Forelimb muscle (tissue), 1 donor: ENCODE measurements around the gene IMPA2. TPM values are rescaled to one million over a fixed set of nuclear protein-coding genes. Genes with fewer than 3 reads are reported as not detected.

Experiments used
- DNase-seq: peaks from one replicate; pipeline ENCODE4 v3.0.0-alpha.2; 2013; ENCODE audit warnings: low read depth
- polyA plus RNA-seq: library from polyadenylated mRNA; unstranded; fragments of 120-200 nt; gene quantifications from one replicate; pipeline ENCODE4 v1.2.1, GENCODE V29; 2013; ENCODE audit not compliant: insufficient read length

The IMPA2 gene
- polyA plus RNA-seq, 1 donor, result 20.9 TPM

DNA sequence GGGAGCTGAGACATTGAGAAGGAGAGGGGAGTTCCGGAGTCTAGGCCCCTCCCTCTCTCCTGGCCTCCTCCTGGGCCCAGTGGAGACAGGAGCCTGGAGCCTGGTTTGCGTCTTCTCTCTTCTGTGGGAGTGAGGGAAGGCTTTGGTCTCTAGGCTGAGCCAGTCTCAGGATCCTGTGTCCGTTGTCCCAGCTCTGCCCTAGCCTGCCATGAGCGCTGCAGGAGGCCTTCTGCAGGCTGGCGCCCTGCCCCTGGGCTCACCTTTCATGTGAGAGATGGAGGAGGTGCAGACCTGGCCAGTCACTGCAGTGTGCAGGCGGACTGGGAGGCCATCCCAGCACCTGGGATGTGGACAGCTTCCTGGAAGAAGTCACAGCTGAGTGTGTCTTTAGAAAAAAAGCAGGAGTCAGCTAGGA, 8.7 kb downstream of the IMPA2 start:
- no peak for DNase-seq

DNA sequence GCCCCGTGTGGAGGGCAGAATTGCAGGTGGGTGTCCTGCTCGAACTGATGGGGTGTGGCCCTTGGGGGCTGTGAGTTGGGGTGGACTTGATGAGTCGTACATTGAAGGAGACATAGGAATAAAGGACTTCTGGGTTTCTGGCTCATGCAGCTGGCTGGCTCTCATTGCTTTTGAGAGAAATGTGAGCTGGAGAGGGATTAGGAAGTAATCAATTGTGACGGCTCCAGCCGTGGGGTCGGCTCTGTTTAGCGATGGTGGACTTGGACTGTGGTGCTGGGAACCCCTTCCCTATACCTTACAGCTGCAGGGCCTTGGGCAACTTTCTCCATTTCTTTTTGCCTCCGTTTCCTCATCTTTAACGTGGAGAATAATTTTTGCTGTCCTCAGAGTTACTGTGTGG, 9.2 kb downstream of the IMPA2 start:
- no peak for DNase-seq

DNA sequence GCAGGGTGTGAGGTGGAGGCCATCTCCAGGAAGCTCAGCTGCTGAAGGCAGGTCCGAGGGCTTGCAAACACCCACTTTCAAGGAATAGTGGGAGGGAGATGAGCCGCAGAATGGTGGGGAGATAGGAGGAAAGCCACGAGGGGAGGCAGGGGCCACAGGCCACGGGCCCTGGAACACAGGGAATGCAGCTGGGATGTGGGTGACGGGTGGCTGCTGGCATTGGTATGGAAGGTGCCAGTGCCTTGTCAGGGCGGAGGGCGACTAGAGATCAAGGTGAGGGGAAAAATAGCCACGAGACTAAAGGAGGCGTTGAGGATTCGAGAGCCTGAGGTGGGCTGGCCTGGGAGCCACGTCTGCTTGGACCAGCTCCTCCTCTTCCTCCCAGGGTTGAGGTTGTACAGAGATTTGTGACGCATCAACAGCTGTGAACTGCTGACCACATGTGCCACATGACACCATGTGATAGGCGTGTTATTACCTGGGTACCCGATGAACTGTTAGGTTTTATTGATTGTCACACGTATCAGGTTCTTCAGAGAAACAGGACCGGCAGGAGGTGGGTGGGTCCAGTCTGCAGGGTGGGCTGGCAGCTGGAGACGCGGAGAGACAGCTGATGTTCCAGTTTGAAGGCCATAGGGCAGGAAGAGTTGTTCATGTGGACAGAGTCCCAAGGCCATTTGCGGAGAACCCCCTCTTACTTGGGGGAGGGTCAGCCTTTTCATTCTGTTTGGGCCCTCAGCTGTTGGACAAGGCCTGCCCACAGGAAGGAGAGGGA, 9.9 kb downstream of the IMPA2 start:
- DNase-seq, result no peak

DNA sequence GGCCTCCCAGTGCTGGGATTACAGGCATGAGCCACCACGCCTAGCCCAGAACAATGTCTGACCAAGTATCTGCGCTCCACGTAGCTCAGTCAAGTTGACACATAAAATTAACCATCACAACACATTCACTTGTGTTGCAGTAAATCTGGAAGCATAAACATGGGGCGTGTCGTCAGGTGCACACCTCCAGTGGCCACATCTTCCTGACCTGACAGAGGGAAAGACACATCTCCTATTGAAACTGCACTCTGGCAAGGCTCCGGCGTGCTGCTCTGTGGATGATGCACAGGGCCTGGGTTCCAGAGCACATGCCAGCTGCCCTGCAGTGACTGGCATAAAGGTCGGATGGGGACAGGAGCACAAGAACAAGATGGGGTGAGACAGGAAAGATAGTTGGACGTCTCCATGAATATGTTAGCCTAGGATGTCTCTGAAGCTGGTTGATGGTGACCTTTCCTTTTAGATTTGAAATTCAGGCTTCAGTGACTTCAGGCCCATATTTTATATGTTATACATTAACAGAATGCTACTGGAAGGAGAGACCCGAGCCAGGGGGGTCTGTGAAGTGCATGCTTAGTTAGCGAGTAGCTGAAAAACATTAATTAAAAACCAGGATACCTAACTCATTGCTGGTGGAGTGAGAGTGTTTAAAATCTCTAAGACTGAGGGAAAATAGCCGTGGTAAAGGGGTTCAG, 10.9 kb downstream of the IMPA2 start:
- no peak for DNase-seq

DNA sequence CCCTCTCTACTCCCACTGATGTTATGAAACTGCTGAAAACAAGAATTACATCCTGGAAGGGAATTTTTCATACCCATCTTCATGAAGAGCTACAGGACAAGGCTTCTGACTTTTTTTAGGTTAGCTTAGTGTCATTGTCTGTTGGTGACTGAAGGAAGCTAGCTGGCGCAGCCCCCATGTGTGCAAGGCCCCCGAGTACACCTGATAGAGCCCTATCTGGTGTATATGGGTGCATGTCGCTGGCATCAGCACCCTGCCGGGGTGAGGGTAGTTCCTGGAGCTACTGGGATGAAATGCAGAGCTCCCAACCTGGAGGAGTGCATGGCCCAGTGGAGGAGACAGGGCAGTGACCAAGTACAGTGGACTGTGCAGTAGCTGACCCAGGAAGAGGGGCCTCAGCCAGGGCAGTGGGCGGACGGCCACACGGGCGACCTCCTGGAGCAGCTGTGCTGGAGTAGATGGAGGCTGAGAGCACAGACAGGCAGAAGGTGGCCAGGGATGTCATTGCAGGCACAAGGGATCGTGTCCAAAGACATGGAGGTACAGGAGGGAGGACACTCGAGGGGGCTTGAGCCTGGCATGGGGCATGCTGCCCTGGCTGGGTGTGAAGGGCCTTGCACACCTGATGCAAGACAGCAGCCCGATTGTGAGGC, 12.1 kb downstream of the IMPA2 start:
- no peak for DNase-seq

DNA sequence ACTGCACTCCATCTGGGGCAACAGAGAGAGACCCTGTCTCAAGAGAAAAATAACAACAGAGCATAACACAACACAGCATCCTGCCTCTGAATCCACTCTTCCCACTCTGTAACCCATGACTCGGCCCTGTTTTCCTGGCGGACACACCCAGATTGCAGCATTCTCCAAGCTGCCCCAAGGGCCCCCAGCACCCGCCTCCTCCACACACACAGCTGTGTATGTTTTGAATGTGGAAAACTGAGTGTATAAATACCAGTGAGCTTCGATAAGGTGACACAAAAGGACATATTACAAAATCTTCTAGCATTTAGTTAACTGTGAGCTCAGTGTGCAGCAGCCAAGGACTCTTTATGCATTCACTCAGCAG, 13.0 kb downstream of the IMPA2 start:
- no peak for DNase-seq

DNA sequence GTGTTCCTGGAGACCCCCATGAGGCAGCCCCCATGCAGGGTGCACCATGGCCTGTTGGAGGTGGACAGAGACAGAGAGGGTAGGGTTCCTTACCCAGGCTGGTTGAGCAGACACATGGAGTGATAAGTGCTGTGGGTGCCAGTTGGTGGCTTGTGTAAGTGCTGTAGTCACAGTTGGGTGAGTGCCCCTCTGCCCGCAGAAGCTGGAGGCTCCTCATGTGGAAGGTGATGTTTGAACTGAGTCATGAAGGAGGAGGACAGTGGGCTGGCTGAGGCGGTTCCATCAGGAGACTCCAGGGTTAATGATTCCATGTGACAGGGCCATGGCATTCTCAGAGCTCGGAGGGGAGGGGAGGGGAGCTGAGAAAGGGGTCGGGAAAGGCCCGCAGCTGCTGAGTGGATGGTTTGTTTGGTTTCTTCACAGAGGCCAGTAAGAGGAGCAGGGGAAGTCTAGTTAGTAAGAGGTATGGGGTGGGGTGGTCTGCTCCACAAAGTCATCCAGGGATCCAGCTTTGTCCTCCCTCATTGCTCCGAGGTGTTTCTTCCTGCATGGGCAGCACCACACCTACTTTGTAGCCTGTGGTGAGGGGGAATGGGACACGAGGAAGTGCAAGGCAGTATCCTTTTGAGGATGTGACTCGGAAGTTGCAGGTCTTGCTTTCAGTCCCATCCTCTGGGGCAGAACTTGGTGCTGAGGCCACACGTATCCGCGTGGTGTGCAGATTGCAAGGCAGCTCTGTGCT, 13.6 kb downstream of the IMPA2 start:
- DNase-seq, result no peak

DNA sequence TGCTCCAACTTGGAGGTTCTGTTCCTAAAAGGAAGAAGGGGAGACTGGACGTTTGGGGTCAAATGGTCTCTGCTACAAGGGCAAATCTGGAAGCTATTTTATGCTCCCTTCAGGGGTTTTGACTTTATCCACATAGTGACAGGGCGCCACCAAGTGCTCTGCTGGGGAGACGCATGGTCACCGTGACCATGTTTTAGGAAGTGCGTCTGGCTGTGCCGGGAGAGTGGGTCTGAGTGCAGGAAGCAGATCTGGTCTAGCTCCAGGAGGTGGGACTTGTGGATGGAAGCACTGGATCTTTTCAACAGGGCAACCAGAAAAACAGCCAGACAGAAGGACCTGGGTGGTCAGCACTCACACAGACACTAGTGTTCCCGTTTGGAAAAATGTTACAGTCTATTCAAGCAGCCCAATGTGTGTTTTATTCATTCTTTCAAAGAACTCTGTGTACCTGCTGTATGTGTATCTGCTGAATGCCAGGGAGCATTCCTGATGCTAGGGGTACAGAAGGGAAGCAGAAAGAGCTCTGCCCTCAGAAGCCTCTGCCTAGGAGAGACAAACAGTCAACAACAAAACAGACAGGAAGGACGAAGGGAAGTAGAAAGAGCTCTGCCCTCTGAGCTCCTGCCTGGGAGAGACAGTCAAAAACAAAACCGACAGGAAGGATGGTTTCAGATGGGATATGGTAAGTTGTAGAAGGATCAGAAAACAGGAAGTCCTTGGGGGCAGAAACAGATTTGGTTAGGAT, 14.3 kb downstream of the IMPA2 start:
- no peak for DNase-seq

DNA sequence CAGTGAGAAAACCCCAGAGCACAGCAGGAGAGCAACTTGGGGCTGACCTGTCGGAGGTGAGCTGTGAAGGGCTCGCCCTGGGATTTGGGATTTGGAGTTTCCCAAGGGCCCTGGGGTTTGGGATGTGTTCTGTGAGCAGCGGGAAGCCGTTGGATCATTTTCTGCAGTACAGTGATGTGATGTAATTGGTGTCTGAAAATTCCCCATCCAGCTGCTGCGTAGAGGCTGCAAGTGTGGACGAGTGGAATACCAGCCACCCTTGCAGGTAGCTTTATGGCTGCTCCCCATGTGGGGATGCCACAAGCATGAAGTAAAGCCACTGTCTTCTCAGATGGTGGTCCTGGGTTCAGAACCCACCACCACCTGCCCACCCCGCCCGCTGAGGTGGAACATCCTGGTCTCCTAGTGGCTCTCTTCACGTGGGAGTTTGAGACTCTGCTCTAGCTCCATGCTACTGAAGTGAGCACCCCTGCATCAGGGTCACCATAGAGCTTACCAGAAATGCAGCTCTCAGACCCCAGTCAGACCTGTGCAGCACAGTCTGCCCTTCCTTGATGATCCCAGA, 15.0 kb downstream of the IMPA2 start:
- no peak for DNase-seq

DNA sequence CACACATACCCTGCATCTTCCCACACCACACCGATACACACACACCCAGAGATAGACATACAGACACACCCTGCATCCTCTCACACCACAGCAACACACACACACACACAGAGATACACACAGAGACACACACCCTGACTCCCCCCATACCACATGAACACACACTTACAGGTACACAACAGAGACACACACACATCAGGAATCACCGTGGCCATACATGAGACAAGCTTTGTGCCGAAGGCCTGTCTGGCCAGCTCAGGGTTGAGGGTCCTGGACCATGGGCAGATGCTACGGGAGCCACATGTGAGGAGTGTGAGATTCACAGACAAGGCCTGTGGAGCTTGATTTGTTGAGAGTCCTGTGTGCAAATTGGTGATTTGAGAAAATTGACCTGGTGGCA, 15.6 kb downstream of the IMPA2 start:
- DNase-seq, result no peak

DNA sequence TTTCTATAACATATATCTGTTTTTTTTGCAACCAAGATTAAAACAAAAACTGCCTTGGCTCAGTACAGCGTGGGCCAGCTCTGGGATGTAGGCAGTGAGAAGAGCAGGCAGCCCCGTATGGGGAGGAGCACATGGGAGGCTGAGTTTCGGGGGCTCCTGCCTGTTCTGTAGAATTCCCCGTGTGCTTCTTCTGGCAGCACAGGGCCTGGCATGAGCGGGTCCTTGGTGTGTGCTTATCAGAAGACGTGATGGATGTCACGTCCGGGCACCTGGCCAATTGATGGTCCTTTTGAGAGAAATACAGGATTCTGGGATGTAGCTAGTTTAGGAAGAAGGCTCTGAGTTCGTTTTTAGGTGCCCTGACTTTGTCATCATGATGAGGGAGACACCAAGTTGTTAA, 16.2 kb downstream of the IMPA2 start:
- DNase-seq, result no peak

DNA sequence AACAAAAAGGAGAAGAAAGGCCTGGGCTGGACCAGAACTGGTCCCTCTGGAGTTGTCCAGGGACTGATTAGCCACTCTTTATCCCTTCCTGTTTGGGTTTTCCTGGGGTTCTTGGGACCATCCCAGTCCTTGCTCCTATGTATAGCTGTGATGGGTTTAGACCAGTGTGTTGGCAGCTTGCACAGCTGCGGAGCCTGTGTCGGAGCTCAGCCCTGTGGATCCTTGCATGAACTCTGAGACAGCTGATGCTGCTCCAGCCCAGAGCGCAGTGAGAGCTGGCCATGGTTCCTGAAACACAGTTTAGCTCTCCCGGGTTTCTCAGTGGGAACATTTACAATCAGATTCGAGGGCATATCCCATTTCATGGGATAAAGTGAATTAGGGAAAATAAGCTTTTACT, 16.9 kb downstream of the IMPA2 start:
- DNase-seq, result no peak

DNA sequence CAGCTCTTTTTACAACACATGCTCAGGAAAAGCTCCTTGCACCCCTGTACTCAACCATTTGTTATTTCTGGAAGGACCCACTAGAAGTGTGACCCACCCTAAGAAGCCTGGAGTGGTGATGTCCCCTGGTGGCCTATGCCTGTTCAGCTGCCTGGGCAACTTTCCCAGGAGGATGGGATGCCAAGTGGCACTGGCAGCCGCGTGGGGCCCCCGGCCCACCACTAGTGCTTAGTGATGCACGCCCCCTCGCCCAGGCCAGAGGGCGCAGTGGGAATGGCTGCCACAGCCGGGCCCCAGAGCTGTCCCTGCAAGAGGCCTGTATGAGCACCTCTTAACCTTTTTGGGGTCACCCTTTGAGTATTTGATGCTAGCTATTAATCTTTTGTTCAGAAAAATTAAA, 18.1 kb downstream of the IMPA2 start:
- DNase-seq, result no peak

DNA sequence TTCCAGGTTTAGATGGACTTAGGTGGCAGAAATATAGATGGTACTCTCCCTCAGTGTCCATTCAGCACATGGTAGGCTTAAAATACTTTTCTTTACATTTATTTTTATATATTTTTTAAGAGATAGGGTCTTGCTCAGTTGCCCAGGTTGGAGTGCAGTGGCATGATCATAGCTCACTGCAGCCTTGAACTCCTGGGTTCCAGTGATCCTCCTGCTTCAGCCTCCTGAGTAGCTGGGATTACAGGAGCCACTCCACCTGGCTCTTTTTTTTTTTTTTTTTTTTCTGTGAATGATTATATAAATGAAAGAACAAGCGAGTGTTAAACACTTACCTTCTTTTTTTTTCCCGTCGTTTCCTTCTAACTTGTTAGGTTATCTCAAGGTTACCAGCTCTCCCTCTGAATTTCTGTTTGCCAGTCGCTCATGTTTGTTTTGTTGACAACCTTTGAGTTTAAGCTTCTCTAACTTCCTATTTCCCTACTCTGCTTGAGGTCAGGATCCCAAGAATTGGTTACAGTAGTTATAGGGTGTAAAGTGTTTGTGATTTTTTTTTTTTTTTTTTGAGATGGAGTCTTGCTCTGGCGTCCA, 18.9 kb downstream of the IMPA2 start:
- no peak for DNase-seq

DNA sequence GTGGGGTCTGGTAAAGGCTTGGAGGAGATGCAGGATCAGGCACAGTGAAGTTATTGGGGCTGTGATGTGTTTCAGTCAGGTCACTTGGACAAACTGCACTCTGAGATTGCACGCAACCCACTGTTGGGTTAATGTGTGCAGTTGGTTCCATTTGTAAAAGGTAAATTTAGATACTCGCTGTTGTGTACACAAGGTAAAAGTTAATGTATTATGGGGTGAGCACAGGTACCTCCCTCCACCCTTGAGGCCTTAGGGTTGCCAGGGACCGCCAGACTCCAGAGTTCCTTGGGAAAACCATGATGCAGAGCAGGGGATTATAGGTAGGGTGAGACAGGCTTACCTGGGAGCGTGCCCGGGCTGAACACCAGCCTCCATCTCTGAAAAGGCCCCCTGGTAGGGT, 20.1 kb downstream of the IMPA2 start:
- DNase-seq, result no peak

DNA sequence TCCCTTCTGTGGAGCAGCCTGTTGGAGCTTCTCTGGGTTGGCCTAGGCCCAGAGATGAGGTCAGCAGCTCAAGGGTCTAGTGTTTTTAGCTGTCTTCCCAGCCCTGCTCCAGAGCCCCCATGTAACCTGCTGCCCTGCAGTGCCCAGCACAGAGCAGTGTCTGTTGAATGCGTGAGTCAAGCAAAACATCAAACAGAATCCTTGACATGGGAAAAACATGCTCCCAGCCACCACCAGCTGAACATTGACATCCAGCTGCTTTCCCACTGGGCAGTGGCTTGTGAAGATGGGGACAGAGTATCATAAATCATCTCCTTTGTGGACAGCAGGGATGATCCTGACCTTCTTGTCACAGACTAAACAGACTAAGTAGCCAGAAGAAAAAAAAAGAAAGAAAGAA, 22.6 kb downstream of the IMPA2 start:
- DNase-seq, result no peak

DNA sequence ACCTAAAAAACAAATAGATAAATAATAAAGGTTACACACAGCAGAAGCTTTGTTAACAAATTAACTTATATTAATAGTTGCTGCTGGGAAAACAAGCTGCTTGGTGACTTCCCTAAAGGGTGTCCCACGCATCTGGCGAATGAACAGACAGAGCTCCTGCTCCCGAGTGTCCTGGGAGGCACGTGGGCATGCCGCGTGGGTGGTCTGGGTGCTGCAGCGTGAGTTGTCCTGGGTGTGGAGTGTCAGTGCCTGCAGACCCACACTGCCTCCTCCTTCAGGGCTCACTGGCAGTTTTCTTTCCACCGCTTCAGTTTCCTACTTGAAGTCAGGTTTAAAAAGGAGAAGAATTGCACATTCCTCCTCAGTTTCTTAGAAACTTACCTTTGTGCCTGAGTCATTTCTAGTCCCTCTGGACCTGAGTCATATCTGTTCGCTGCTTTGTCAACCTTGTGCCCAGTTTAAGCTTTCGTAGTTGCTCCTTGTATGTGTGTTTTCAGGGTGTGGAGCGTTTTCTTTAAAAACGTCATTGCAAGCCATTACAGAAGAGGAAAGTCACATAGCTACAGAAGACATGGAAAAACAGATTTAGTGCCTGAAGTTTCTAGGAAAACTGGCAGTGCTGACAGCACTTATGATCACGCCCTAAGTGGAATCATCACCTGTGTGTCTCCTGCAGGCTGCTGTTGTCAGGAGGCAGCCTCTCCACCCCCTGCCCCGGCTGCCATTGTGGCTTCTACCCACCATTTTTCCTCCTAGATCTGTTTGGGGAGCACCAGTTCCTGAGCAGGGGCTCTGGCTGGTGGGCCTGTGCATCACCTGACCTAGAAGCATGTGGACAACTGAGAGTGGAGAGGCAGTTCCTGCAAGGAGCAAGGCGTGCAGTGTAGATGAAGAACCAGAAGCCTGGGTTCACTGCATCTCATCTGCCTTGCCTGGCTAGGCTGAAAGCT, 24.5 kb downstream of the IMPA2 start:
- no peak for DNase-seq

DNA sequence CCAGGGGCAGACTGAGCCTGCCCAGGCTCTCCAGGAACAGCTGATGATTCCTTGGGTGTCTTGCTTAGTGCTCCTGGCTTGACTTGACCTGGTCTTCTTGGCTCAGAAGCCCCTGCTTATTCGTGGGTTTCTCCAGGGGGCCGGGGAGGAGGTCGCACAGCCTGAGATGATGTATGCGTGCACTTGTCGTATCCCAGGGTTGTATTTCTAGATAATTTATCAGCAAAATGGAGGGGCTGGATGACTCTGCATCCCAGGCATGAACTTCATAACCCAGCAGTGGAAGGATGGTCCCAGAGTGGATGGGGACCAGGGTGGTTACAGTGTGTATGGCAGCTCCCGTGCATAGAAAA, 25.2 kb downstream of the IMPA2 start:
- no peak for DNase-seq

DNA sequence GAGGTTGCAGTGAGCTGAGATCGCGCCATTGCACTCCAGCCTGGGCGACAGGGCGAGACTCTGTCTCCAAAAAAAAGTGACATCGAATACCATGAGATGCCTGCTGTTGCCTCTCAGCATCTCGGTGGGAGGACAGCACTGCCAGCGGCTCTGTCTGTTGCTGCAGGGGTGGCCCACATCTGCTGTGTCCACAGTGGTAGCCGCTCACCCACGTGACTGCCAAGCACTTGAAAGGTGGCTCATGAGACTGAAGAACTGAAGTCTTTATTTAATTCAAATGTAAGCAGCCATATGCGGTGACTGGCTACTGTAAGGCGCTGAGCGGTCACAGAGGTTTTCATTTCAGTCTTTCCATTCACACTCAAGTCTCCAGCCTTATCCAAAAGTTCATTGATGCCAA, 25.8 kb downstream of the IMPA2 start:
- DNase-seq, result no peak
